SK-N-SH (cell line): ENCODE results near the gene HEBP1.

Experiments
- EZH2phosphoT487 ChIP-seq: fragments of 200-600 bp; sonication (generic); IDR thresholded peaks from 2 replicates; pipeline ENCODE4 v1.6.1; 2017; ENCODE audit warnings: low read depth, mixed run types, mild to moderate bottlenecking, antibody characterized with exemption, moderate library complexity, borderline replicate concordance
- FOSL2 ChIP-seq: IDR thresholded peaks from 2 replicates; pipeline ENCODE4 v1.4.0; 2012; ENCODE audit warnings: low read depth, mild to moderate bottlenecking, moderate library complexity, borderline replicate concordance
- FOXM1 ChIP-seq: IDR thresholded peaks from 2 replicates; pipeline ENCODE4 v1.4.0; 2012; ENCODE audit warnings: low read depth, mild to moderate bottlenecking
- JUND ChIP-seq: IDR thresholded peaks from 2 replicates; pipeline ENCODE4 v1.4.0; 2012
- MXI1 ChIP-seq: IDR thresholded peaks from 2 replicates; pipeline ENCODE4 v1.6.1; 2012; ENCODE audit warnings: mild to moderate bottlenecking, low read depth, low read length, improper control_type of control experiment
- NFIC ChIP-seq: IDR thresholded peaks from 2 replicates; pipeline ENCODE4 v1.4.0; 2012; ENCODE audit warnings: borderline replicate concordance
- RCOR1 ChIP-seq: fragments of 150-350 bp; IDR thresholded peaks from 2 replicates; pipeline ENCODE4 v1.6.1; 2017; ENCODE audit warnings: antibody characterized with exemption, low read length
- YY1 ChIP-seq: IDR thresholded peaks from 2 replicates; pipeline ENCODE4 v1.4.0; 2012; ENCODE audit warnings: low read depth, mild to moderate bottlenecking
- TF ChIP-seq, protein P1 (sequence below): fragments of 200-600 bp; sonication (generic); IDR thresholded peaks from 2 replicates; pipeline ENCODE4 v1.6.1; 2017; ENCODE audit warnings: antibody characterized with exemption, mild to moderate bottlenecking, moderate library complexity
- TF ChIP-seq, protein P2 (sequence below): IDR thresholded peaks from 2 replicates; pipeline ENCODE4 v1.4.0; 2012; ENCODE audit warnings: low read depth, borderline replicate concordance
- TF ChIP-seq, protein P3 (sequence below): IDR thresholded peaks from 2 replicates; pipeline ENCODE4 v1.4.0; 2012; ENCODE audit warnings: low read depth
- TF ChIP-seq, protein P4 (sequence below): IDR thresholded peaks from 2 replicates; pipeline ENCODE4 v1.4.0; 2012; ENCODE audit warnings: low read depth, borderline replicate concordance

DNA sequence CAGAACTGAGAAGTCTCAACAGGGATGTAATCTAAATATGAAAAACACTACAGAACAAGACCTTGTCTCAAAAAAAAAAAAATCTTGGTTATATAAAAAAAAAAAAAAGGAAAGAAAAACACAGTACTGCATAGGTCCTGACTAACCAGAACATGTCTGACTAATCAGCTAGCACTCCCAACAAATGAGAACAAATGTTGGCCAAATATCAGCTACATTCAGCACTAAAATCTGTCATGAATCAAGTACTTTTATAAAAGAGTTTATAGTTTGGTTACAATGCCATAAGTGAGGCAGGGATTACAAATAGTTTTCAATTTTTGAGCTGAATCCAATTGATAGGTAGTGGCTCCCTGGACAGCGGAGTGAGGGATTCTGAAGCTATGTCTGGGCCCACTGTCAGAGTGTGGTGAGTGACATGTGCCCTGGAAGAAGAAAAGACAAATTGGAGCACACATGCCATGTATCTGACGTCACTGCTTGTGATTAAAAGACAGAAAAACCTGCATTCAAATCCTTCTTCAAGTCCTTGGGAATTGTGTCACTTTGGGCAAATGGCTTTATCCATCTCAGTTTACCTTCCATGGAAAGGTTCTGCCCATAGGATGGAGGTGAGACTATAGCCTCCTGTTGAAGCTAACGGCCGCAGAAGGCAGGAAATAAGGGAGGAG lies 38.6 kb upstream of the HEBP1 start:
- TF ChIP-seq, protein P1, sequence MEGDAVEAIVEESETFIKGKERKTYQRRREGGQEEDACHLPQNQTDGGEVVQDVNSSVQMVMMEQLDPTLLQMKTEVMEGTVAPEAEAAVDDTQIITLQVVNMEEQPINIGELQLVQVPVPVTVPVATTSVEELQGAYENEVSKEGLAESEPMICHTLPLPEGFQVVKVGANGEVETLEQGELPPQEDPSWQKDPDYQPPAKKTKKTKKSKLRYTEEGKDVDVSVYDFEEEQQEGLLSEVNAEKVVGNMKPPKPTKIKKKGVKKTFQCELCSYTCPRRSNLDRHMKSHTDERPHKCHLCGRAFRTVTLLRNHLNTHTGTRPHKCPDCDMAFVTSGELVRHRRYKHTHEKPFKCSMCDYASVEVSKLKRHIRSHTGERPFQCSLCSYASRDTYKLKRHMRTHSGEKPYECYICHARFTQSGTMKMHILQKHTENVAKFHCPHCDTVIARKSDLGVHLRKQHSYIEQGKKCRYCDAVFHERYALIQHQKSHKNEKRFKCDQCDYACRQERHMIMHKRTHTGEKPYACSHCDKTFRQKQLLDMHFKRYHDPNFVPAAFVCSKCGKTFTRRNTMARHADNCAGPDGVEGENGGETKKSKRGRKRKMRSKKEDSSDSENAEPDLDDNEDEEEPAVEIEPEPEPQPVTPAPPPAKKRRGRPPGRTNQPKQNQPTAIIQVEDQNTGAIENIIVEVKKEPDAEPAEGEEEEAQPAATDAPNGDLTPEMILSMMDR, result no peak
- TF ChIP-seq NFIC (no peak), FOXM1 (no peak), JUND (no peak), YY1 (no peak), FOSL2 (no peak), MXI1 (no peak), EZH2phosphoT487 (no peak), RCOR1 (no peak)
- TF ChIP-seq, protein P2, sequence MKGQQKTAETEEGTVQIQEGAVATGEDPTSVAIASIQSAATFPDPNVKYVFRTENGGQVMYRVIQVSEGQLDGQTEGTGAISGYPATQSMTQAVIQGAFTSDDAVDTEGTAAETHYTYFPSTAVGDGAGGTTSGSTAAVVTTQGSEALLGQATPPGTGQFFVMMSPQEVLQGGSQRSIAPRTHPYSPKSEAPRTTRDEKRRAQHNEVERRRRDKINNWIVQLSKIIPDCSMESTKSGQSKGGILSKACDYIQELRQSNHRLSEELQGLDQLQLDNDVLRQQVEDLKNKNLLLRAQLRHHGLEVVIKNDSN, result no peak
- TF ChIP-seq, protein P3, sequence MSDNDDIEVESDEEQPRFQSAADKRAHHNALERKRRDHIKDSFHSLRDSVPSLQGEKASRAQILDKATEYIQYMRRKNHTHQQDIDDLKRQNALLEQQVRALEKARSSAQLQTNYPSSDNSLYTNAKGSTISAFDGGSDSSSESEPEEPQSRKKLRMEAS, result no peak
- TF ChIP-seq, protein P4, sequence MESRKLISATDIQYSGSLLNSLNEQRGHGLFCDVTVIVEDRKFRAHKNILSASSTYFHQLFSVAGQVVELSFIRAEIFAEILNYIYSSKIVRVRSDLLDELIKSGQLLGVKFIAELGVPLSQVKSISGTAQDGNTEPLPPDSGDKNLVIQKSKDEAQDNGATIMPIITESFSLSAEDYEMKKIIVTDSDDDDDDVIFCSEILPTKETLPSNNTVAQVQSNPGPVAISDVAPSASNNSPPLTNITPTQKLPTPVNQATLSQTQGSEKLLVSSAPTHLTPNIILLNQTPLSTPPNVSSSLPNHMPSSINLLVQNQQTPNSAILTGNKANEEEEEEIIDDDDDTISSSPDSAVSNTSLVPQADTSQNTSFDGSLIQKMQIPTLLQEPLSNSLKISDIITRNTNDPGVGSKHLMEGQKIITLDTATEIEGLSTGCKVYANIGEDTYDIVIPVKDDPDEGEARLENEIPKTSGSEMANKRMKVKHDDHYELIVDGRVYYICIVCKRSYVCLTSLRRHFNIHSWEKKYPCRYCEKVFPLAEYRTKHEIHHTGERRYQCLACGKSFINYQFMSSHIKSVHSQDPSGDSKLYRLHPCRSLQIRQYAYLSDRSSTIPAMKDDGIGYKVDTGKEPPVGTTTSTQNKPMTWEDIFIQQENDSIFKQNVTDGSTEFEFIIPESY, result no peak
